ENCODE data around the gene CAMK2D. TPM values are rescaled to one million over a fixed set of nuclear protein-coding genes. Genes with fewer than 3 reads are reported as not detected.

CAMK2D gene
- total RNA-seq, 1 donor: 378 TPM

DNA sequence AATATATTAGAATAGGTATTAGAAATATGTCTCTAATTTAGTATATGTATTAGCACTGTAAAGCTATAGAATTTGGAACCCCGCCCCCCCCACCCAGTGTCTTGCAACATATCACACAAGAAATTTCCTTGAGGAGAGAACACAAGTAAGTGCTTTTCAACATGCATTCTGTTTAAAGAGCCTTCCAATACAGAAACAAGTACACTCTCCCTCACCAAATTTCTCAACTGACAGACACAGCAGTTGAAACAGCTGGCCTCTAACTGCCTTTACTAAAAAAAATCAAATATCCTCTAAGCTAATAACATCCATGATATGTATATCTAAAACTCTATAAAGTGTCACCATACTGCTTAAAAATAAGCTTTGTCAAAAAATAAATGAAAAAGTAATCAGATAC is 12.4 kb downstream of the CAMK2D start:
- DNase-seq (ENCODE audit: low read depth): no peak

DNA sequence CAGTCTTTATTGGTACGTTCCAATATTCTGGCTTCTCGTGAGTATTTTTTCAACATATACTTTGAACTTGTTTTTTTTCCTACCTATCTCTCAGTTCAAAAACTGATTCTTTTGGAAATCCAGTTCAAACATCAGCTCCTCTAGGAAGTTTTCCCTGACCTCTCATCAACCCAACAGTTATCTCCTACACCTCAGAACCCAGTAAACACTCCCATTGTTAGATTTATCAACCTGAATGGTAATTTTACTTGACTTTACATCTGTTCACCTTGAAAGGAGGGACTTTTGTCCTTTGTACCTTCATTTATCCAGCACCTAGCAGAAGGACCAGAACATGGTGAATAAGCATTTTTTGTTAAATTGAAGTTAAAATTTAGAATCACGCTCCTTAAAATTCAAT is 13.6 kb downstream of the CAMK2D start:
- DNase-seq (ENCODE audit: low read depth): no peak
- no peak overlapping the region for H3K4me3 ChIP-seq (ENCODE audit: low read depth, low read length)
- TF ChIP-seq, protein P1, sequence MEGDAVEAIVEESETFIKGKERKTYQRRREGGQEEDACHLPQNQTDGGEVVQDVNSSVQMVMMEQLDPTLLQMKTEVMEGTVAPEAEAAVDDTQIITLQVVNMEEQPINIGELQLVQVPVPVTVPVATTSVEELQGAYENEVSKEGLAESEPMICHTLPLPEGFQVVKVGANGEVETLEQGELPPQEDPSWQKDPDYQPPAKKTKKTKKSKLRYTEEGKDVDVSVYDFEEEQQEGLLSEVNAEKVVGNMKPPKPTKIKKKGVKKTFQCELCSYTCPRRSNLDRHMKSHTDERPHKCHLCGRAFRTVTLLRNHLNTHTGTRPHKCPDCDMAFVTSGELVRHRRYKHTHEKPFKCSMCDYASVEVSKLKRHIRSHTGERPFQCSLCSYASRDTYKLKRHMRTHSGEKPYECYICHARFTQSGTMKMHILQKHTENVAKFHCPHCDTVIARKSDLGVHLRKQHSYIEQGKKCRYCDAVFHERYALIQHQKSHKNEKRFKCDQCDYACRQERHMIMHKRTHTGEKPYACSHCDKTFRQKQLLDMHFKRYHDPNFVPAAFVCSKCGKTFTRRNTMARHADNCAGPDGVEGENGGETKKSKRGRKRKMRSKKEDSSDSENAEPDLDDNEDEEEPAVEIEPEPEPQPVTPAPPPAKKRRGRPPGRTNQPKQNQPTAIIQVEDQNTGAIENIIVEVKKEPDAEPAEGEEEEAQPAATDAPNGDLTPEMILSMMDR (IDR thresholded peaks at IDR 0.05; ENCODE audit: insufficient read depth, low read length): no peak

More for the DNA sequence above, 12.4 kb downstream of the CAMK2D start:
- TF ChIP-seq, protein P1 (IDR thresholded peaks at IDR 0.05; ENCODE audit: insufficient read depth, low read length): no peak
- no peak overlapping the region for H3K4me3 ChIP-seq (ENCODE audit: low read depth, low read length)

DNA sequence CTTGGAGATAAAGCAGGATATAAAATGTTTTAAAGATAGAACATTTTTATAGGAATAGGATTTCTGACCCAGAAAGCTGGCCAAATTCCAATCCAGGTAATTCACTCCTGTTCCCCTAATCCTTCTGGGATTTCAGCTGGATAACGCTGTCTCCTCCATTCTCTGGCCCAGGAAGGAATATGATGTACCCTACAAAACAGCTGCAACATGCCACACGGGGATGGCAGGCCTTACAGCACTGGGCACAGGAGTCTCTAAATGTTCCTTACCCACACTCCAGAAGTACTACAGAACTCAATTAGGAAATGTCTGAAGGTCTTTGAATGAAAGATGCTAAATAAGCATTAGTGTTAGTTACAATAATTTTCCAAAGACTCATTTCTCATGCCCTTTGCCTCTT is 15.8 kb downstream of the CAMK2D start:
- no peak overlapping the region for H3K4me3 ChIP-seq (ENCODE audit: low read depth, low read length)
- no peak for DNase-seq (ENCODE audit: low read depth)

DNA sequence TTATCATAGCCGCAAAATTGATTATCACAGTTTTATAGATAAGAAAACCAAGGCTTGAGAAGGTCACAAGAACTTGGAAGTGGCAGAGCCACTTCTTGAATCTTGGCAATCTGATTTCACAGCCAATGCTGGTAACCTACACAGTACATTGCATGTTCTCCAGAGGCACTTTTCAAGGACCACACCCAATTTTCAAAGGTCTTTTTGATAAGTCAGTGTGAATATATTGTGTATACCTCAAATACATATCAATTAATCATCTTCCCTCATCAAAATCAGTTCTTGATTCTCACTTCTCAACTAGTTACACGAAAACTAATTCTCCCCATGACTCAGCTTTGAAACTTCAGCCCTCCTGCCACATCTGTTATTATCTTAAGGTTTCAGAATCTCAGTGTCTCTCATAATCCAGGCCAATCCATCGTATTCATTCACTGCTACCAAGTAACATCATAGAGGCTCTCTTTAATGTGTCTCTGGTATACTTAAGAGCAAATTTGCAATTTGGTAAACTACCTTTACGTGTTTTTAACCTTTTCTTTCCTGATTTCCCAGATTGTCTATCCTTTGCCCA is 16.8 kb downstream of the CAMK2D start:
- TF ChIP-seq, protein P1 (IDR thresholded peaks at IDR 0.05; ENCODE audit: insufficient read depth, low read length): no peak
- no peak for DNase-seq (ENCODE audit: low read depth)

More for the DNA sequence above, 15.8 kb downstream of the CAMK2D start:
- TF ChIP-seq, protein P1 (IDR thresholded peaks at IDR 0.05; ENCODE audit: insufficient read depth, low read length): no peak

DNA sequence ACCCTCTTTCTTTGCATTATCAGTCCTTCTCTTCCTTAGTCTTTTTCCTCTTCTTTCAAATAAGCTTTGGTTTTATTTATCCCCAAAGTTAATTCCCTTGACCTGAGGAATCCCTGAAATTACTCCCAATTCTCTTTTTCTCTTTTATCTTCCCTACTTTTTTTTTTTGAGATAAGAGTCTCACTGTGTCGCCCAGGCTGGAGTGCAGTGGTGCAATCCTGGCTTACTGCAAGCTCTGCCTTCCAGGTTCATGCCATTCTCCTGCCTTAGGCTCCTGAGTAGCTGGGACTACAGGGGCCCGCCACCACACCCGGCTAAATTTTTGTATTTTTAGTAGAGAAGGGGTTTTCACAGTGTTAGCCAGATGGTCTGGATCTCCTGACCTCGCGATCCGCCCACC is 17.8 kb downstream of the CAMK2D start:
- no peak overlapping the region for H3K4me3 ChIP-seq (ENCODE audit: low read depth, low read length)
- TF ChIP-seq, protein P1 (IDR thresholded peaks at IDR 0.05; ENCODE audit: insufficient read depth, low read length): no peak
- no peak for DNase-seq (ENCODE audit: low read depth)

More for the DNA sequence above, 16.8 kb downstream of the CAMK2D start:
- no peak overlapping the region for H3K4me3 ChIP-seq (ENCODE audit: low read depth, low read length)

DNA sequence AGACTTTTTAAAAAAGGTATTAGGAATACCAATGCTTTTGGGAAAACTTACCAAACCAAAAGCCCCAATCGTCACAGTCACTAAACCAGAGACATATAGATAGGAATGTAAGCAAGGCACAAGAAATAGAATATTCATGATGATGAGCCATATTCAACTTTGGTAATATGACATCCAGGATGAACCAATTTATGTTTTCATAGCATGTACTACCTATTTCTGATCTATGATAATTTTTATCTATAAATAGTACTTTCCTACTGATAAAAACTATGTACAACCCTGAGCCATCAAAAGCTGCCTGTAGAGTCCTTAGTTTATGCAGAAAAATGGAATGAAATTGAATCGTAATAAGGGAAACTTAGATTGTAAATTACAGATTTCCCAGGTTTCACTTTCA is 18.9 kb downstream of the CAMK2D start:
- TF ChIP-seq, protein P1 (IDR thresholded peaks at IDR 0.05; ENCODE audit: insufficient read depth, low read length): no peak
- no peak overlapping the region for H3K4me3 ChIP-seq (ENCODE audit: low read depth, low read length)
- DNase-seq (ENCODE audit: low read depth): no peak

DNA sequence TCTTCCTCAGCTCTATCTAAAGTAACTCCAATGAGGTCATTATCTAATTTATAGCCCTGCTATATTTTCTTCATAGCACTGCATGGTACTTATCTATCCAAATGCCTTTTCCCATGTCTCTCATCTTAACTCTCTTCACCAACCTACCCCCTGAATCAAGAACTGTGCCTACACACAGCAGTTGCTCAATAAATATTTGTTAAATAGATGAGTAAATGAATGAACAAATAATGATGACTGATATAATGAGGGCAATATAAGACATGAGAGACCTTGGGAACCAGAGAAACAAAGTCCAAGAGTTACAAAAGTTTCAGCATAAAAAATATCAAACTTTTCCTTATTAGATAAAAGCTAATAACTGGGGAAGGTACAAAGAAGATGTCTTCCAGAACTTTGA is 19.6 kb downstream of the CAMK2D start:
- TF ChIP-seq, protein P1 (IDR thresholded peaks at IDR 0.05; ENCODE audit: insufficient read depth, low read length): no peak
- no peak for DNase-seq (ENCODE audit: low read depth)
- no peak overlapping the region for H3K4me3 ChIP-seq (ENCODE audit: low read depth, low read length)

All from fibroblast of the aortic adventitia (primary cell).